B cell (primary cell): ENCODE results near the gene HSPA12B. TPM values are rescaled to one million over a fixed set of nuclear protein-coding genes. Genes with fewer than 3 reads are reported as not detected.
A peak's percentile ranks its signal among the peaks of the same experiment; 100 is the strongest.

Experiments used
- ATAC-seq: fragments of 200-7000 bp; cut with Tn5 transposase; one replicate; pipeline ENCODE4 v1.10.0; 2021; ENCODE audit warnings: low read depth, mild to moderate bottlenecking, moderate number of reproducible peaks, moderate library complexity
- CTCF ChIA-PET: fragments of 350-600 bp; sonication (Branson Sonifier 250); formaldehyde crosslinking; loops from one replicate; lab custom pipeline; 2021; ENCODE audit warnings: antibody characterized with exemption, inconsistent platforms; lab: Charles Lee
- POLR2A ChIA-PET: fragments of 350-600 bp; sonication (Branson Sonifier 250); formaldehyde crosslinking; loops from one replicate; lab custom pipeline; 2021; ENCODE audit warnings: antibody characterized with exemption; lab: Charles Lee
- DNase-seq: peaks from one replicate; pipeline ENCODE4 v3.0.0; 2013
- H2AFZ ChIP-seq: 2 replicates; pipeline ENCODE4 v1.6.1; 2012; ENCODE audit warnings: mild to moderate bottlenecking, low read depth, low read length; ENCODE audit not compliant: insufficient read depth, poor library complexity, severe bottlenecking
- H3K27ac ChIP-seq, 2 donors: 1 replicate in 1 of 2; 2 replicates in 1 of 2; pipeline ENCODE4 v1.5.1; 2012 to 2013; ENCODE audit warnings: low read length in 2 of 2, mild to moderate bottlenecking in 2 of 2, moderate library complexity in 1 of 2
- H3K27me3 ChIP-seq, 4 experiments: fragments of 200-600 bp in 1 of 4; sonication (generic) in 1 of 4; replicated peaks in 1 of 4; 1 replicate in 2 of 4; 2 replicates in 2 of 4; pipeline versions ENCODE4 v1.6.1 to v1.7.0; 2013 to 2016; ENCODE audit warnings: low read length in 3 of 4, mild to moderate bottlenecking in 2 of 4, mixed read lengths in 1 of 4, moderate library complexity in 1 of 4; ENCODE audit not compliant: insufficient read depth in 4 of 4, control insufficient read depth in 3 of 4; ENCODE audit errors: control extremely low read depth in 1 of 4
- H3K36me3 ChIP-seq, 2 experiments: replicated peaks in 1 of 2; 1 replicate in 1 of 2; 2 replicates in 1 of 2; pipeline versions ENCODE4 v1.6.1 to v1.7.1; 2013; ENCODE audit warnings: low read length in 1 of 2; ENCODE audit not compliant: insufficient read depth in 2 of 2, control insufficient read depth in 1 of 2; ENCODE audit errors: control extremely low read depth in 1 of 2, extremely low read depth in 1 of 2
- H3K4me1 ChIP-seq, 2 donors: fragments of 200-600 bp in 1 of 2; sonication (generic) in 1 of 2; 1 replicate in 1 of 2; 2 replicates in 1 of 2; pipeline versions ENCODE4 v1.5.1 to v1.6.1; 2013 to 2017; ENCODE audit warnings: low read length in 2 of 2; ENCODE audit not compliant: control insufficient read depth in 2 of 2, insufficient read depth in 2 of 2
- H3K4me2 ChIP-seq: replicated peaks from 2 replicates; pipeline ENCODE3; 2012; ENCODE audit warnings: mild to moderate bottlenecking, low read depth, low read length; ENCODE audit not compliant: poor library complexity, severe bottlenecking
- H3K4me3 ChIP-seq, 5 experiments: fragments of 200-600 bp in 1 of 5; sonication (generic) in 1 of 5; 1 replicate in 3 of 5; 2 replicates in 2 of 5; pipeline versions ENCODE4 v1.5.1 to v1.7.0; 2011 to 2016; ENCODE audit warnings: low read length in 4 of 5, mild to moderate bottlenecking in 4 of 5, low read depth in 2 of 5, control low read depth in 1 of 5, moderate library complexity in 1 of 5; ENCODE audit not compliant: insufficient read depth in 1 of 5; ENCODE audit errors: control extremely low read depth in 1 of 5, extremely low read depth in 1 of 5
- H3K79me2 ChIP-seq: fragments of 200-600 bp; sonication (generic); one replicate; pipeline ENCODE4 v1.6.0; 2016; ENCODE audit warnings: low read length; ENCODE audit not compliant: control insufficient read depth, insufficient read depth
- H3K9ac ChIP-seq: fragments of 200-600 bp; sonication (generic); 2 replicates; pipeline ENCODE4 v1.6.1; 2017; ENCODE audit warnings: mild to moderate bottlenecking, low read length, moderate library complexity
- H3K9me3 ChIP-seq, 3 donors: one replicate each; pipeline versions ENCODE4 v1.6.1 to v1.7.1; 2013; ENCODE audit warnings: low read length in 2 of 3; ENCODE audit not compliant: control insufficient read depth in 2 of 3, insufficient read depth in 1 of 3; ENCODE audit errors: control extremely low read depth in 1 of 3
- H4K20me1 ChIP-seq: 2 replicates; pipeline ENCODE4 v1.6.0; 2012; ENCODE audit warnings: mild to moderate bottlenecking, low read length; ENCODE audit not compliant: insufficient read depth, control insufficient read depth, poor library complexity, severe bottlenecking
- H3K27ac Mint-ChIP-seq: one replicate; pipeline ENCODE4 v1.8.0; 2021; ENCODE audit warnings: mixed read lengths
- H3K27me3 Mint-ChIP-seq: one replicate; pipeline ENCODE4 v1.8.0; 2021; ENCODE audit warnings: mixed read lengths
- H3K4me1 Mint-ChIP-seq: one replicate; pipeline ENCODE4 v1.8.0; 2021; ENCODE audit warnings: mixed read lengths
- H3K4me3 Mint-ChIP-seq: one replicate; pipeline ENCODE4 v1.8.0; 2021; ENCODE audit warnings: mixed read lengths
- H3K9me3 Mint-ChIP-seq: one replicate; pipeline ENCODE4 v1.8.0; 2022; ENCODE audit warnings: mixed read lengths; ENCODE audit not compliant: insufficient read depth
- EZH2 ChIP-seq: IDR thresholded peaks from 2 replicates; pipeline ENCODE4 v1.6.1; 2012; ENCODE audit warnings: borderline replicate concordance, low read depth, mild to moderate bottlenecking, moderate library complexity, low read length; ENCODE audit not compliant: insufficient read depth, poor library complexity, severe bottlenecking
- WGBS: methylation state at CpG from one replicate; pipeline ENCODE4 v1.1.5; 2013; ENCODE audit warnings: missing lambda C conversion rate; ENCODE audit not compliant: insufficient coverage; 5-methylcytosine and 5-hydroxymethylcytosine counted together
- intact Hi-C: fragments of 100-400 bp; cut with micrococcal nuclease; formaldehyde crosslinking; loops from one replicate; pipeline ENCODE4 v1.10.0; 2022
- polyA plus RNA-seq: library from polyadenylated mRNA; depleted of rRNA; stranded (reverse); fragments of >200 nt; gene quantifications from 2 replicates; pipeline ENCODE4 v1.2.3, GENCODE V29; 2012
- total RNA-seq, 2 donors: library from RNA; stranded (reverse); fragments of 120-200 nt in 1 of 2; gene quantifications; 1 replicate in 1 of 2; 2 replicates in 1 of 2; pipeline versions ENCODE4 v1.2.3 to v1.2.4, GENCODE V29; 2013 to 2022
- TF ChIP-seq, protein P1 (sequence below): fragments of 200-600 bp; IDR thresholded peaks from one replicate; pipeline ENCODE4 v1.8.0; 2022; ENCODE audit warnings: antibody characterized with exemption, mild to moderate bottlenecking

Gene HSPA12B
- total and polyA plus RNA-seq, 2 donors (not counting 1 experiment from before 2014, with no cell fraction given) = not detected

DNA sequence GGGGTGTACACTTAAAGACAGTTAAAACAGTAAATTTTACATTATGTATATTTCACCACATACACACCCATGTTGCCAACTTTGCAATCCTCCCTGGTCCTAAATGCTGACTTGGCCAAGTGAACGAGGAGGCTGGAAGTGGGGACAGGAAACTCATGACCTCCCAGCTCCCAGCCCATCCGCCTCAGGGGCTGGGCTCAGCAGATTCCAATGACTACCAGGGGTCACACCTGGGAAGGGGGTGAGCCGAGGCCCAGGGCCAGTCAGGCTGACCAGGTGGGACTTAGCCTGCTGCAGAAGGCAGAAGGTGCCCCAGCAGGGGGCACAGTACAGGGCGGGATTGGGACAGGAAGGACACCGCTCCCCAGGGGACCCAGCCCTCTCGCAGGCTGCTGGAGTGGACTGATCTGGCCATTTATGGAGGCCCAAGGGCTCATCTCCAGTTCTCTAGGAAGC, 22.4 kb upstream of the HSPA12B start:
- H3K4me2 ChIP-seq = no peak overlapping the region
- no peaks in the 10 kb centered on the region for H3K4me1 ChIP-seq
- H3K27ac ChIP-seq = no peak overlapping the region
- H3K27me3 Mint-ChIP-seq = peaks cover 17% of the 10 kb centered on the region
- TF ChIP-seq, protein P1, sequence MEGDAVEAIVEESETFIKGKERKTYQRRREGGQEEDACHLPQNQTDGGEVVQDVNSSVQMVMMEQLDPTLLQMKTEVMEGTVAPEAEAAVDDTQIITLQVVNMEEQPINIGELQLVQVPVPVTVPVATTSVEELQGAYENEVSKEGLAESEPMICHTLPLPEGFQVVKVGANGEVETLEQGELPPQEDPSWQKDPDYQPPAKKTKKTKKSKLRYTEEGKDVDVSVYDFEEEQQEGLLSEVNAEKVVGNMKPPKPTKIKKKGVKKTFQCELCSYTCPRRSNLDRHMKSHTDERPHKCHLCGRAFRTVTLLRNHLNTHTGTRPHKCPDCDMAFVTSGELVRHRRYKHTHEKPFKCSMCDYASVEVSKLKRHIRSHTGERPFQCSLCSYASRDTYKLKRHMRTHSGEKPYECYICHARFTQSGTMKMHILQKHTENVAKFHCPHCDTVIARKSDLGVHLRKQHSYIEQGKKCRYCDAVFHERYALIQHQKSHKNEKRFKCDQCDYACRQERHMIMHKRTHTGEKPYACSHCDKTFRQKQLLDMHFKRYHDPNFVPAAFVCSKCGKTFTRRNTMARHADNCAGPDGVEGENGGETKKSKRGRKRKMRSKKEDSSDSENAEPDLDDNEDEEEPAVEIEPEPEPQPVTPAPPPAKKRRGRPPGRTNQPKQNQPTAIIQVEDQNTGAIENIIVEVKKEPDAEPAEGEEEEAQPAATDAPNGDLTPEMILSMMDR = no peak
- TF ChIP-seq EZH2 = no peak
- no peak overlapping the region for H3K27ac Mint-ChIP-seq
- no peaks in the 10 kb centered on the region for H3K79me2 ChIP-seq
- ChIA-PET POLR2A (no interaction called here), CTCF (interaction anchor here (0.7 to 2.5 kb wide), 12 partner anchors 8 to 147 kb away, joined by 3 to 13 read pairs (median 3); partner anchors contain the start of genes ADISSP and GFRA4)
- no peaks in the 10 kb centered on the region for H3K9me3 ChIP-seq
- no peaks in the 10 kb centered on the region for H4K20me1 ChIP-seq
- intact Hi-C loops = loop anchor here (2.0 kb wide), 1 partner anchor 33 kb away; no protein-coding TSS in a partner anchor
- no peaks in the 10 kb centered on the region for H3K4me1 Mint-ChIP-seq
- ATAC-seq (no peak), DNase-seq (no peak)
- H3K9me3 Mint-ChIP-seq = no peaks in the 10 kb centered on the region
- H2AFZ ChIP-seq = no peak overlapping the region
- WGBS = 54% methylated on average over 6 of the region's 6 CpGs
- H3K27me3 ChIP-seq = peaks cover 0 to 17% (median 0%) of the 10 kb centered on the region in 4 experiments
- no peaks in the 10 kb centered on the region for H3K36me3 ChIP-seq
- no peak overlapping the region for H3K9ac ChIP-seq
- H3K4me3 Mint-ChIP-seq = no peak overlapping the region
- H3K4me3 ChIP-seq = no peak overlapping the region

DNA sequence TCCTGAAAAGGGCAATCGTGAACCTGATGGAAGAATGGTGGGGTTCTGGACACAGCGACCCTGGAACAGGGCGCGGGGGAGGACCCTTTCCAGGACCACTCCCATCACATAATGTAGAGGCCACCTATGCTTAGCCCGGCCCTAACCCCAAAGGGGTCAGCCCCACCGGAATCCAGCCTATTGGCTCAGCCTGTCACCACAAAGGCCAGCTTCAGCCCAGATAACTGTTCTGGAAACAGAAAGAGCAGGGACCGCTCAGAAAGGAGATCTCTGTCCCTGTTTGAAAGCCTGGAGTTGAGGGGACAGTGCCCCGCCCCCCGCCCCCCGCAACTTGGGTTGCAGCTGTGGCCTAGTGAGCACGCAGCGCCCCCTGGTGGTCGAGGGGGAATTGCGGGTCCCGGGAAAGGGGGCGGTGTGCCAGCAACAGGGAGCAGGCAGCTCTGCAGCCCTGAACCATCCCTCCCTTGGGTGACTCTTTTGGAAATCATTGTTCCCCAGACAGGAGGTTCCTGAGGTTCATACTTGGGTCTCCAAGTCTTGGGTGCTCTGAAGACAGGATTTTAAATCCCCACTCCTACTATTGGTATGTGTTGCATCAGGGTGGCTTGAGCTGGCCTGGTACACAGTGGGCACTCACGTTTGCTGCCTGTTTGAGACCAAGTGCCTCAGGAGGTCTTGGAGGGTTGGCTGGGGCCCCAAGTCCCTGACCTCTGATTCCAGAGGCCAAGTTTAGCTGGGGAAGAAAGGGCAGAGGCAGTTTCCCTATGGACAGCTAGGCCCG, 21.6 kb upstream of the HSPA12B start:
- Histone ChIP-seq H3K27ac (no peak overlapping the region), H3K4me2 (no peak overlapping the region), H2AFZ (no peak overlapping the region), H3K27me3 (peaks cover 0 to 17% (median 0%) of the 10 kb centered on the region in 4 experiments), H3K79me2 (no peaks in the 10 kb centered on the region), H4K20me1 (no peaks in the 10 kb centered on the region), H3K4me3 (no peak overlapping the region), H3K4me1 (no peaks in the 10 kb centered on the region), H3K9me3 (no peaks in the 10 kb centered on the region), H3K9ac (no peak overlapping the region), H3K36me3 (no peaks in the 10 kb centered on the region)
- H3K4me3 Mint-ChIP-seq = no peak overlapping the region
- TF ChIP-seq, protein P1 = peak; percentile 95
- TF ChIP-seq EZH2 = no peak
- intact Hi-C loops = loop anchor here (2.0 kb wide), 1 partner anchor 34 kb away; no protein-coding TSS in a partner anchor
- ChIA-PET POLR2A (no interaction called here), CTCF (interaction anchor here (0.7 to 2.5 kb wide), 19 partner anchors 9 to 492 kb away, joined by 3 to 13 read pairs (median 3); partner anchors contain the start of genes ADISSP and GFRA4)
- H3K27ac Mint-ChIP-seq = no peak overlapping the region
- H3K9me3 Mint-ChIP-seq = no peaks in the 10 kb centered on the region
- 38% methylated on average over 18 of the region's 18 CpGs for WGBS
- peaks cover 17% of the 10 kb centered on the region for H3K27me3 Mint-ChIP-seq
- ATAC-seq (peak; percentile 57), DNase-seq (peak; percentile 73)
- H3K4me1 Mint-ChIP-seq = no peaks in the 10 kb centered on the region
